NCI-H1694 (cell line): ENCODE data around the gene ELK1.

Source experiments
- DNase-seq: peaks from one replicate; lab custom pipeline; 2025; lab: John Stamatoyannopoulos, UW

Gene ELK1

DNA sequence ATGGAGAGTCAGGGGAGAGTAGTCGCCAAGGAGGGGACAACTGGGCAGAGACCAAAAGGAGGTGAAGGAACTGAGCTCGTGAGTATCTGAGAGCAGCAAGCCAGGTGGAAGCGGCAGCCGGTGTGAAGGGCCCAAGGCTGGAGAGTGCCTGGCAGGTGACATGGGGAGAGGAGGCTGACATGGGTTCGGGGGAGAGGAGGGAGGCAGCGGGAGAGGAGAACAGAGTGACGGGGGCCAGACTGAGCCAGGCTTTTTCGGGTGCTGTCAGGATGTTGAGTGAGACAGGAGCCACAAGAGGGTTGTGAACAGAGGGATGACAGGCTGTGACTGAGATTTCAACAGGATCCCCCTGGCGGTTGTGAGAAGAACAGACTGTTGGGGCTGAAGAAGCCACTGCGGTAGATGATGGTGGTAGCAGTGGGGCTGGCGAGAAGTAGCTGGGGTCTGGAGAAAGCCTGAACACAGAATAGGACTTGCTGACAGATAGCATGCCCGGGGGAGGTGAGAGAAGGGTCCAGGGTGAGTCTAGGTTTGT lies 5.7 kb downstream of the ELK1 start:
- DNase-seq, result peak; percentile 35

GRCh38 chrX:47643926-47644325 lies 6.4 kb downstream of the ELK1 start:
- no peak for DNase-seq

DNA sequence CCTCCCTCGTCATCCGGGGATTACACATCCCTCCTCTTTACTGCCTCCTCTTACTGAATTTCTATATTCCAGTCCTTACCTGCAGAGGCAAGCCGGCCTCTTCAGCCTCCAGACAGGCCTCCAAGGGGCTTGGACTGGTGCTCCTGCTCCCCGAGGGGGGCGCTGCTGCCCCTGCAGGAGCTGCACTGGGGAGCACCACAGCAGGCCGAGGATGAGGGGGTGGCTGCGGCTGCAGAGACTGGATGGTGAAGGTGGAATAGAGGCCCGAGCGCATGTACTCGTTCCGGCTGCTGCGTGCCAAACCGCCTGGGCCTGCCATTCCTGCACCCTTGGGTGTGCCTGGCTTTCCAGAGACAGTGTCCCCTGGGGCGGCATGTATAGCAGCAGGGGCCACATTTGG lies 11.5 kb downstream of the ELK1 start:
- DNase-seq, result no peak

DNA sequence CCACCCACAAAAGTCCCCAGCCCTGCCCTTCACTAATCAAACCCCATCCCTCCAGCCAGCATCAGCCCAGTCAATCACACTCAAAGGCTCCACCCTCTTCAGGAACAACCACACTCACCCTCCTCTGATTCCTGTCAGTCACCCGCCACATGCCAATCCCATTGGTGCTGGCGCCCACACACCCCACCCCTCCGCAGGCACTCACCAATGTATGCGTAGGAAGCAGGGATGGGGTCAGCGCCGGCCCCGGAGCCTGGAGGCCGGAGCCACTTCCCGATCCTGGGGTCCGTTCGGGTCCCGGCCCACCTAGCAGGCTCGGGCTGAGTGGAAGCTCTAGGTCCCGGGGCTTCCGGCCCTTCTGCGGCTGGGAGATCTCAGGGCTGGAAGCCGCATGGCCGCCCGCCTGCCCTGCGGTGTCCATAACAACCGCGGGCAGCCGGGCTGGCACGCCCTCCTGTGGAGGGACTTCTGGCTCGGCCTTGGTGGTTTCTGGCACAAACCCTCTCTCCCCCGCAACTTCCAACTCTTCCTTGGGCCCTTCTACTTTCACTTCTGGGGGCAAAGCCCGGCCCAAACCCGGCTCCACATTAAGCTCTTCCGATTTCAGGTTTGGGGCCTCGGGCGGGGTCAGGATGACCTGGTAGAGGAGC lies 12.7 kb downstream of the ELK1 start:
- DNase-seq, result no peak

DNA sequence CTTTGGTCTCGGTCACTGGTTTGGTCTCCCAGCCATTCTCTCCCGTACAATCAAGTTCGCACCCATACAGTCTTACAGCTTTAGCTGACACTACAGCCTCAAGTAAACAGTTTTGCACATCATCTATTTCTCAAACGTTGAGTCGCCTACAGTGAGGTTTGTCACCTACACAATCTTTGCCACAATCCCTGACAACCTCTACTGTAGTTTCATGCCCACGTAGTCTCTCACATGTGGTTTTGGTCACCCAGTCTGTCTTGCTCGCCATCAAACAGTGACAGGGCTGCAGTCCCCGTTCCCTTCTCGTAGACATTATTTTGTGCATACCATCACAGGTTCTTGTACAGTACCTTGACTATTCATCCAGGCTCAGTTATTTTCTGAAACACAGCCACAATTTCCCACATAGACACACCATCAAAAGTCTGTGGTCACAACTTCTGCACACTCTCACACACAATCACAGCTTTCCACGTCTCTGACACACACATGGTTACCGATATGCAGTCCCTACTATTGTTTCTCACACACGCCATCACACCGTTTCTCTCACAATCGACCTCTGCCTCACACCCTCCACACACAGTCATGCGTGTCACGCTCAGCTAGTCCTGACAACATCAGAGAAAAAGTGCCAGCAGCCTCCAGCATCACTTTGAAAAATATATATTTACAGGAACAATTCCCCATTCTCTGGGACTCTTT lies 15.3 kb downstream of the ELK1 start:
- DNase-seq, result no peak

DNA sequence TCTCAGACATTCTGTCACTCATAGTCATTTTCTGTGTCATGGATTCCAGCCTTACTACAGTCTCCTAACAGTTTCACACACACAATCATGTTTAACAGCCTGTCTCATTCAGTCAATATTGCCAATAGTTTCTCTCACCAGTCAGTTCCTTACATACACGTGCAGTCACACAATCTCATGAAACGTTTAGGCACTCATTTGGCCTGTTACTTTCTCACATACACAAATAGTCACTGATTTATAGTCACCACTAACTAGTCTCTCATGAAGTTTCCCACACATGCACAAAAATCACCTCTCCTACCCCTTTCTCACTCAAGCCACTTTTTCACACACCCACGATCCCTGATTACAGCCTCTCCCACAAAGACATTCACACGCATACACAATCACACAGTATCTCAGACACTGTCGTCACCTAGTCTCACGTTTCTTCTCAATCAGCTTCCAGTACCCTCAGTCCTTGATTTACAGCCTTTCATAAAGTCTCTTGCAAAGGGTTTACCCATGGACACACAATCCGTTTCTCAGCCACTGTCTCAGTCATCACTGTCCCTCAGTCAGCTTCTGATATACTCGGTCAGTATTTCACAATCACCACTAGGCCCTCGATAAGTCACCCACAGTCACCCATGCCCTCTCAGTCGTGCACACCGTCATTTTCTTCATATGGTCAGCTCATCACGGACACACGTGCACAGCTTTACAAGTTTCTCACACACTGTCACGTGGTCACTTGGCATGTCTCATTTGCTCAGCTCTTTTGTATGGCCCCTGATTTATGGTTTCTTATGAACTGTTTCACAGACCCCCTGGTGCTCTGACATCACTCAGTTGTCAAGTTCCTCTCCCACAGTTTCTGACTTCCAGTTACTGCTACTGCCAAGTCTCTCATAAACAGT lies 16.4 kb downstream of the ELK1 start:
- DNase-seq, result no peak

GRCh38 chrX:47632666-47633065 lies 17.7 kb downstream of the ELK1 start:
- DNase-seq, result no peak

- no peak for DNase-seq
Observed at GRCh38 chrX:47631676-47632075, 18.7 kb downstream of the ELK1 start.

DNA sequence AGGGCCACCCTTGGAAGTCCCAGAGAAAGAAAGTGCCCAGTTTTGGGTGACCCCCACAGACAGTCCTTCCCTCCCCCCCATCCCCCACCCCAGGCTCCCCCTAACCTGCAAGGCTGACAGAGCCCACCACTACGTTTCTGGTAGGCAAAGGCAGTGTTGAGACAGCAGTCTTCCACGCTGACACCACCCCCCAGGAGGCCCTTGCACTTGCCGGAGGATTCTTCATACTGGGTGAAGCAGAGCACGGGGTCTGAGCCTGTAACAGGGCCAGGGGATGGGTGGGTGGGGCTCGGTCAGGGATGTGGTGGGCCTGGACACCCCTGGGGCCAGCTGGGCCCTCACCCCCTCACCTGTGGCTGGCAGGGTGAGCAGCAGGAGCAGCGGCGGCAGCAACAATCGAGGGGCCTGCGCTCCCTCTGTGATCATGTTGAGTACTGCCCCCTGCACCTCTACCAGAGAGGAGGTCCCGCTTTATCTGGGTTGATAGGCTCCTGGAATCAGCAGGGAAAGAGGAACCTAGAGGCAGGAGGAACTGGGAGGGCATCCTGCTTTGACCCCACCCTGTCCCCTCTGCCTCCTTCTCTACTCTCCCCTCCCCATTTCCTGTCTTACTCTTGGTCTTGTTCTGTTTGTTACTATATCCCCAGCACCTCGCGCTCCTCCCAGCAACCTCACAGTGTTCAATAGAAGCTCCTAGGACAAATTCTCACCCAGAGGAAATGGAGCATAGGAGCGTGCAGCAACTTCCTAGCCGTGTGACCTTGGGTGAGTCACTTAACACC lies 20.8 kb downstream of the ELK1 start, which contains the start of gene CFP:
TSS of gene CFP (minus strand) at position 512 of the 782 bp plus-strand sequence. CDS start at position 426, 86 bp downstream.
- no peak for DNase-seq

GRCh38 chrX:47628982-47629381 lies 21.4 kb downstream of the ELK1 start:
- no peak for DNase-seq

- no peak for DNase-seq
Observed at GRCh38 chrX:47625365-47625764, 25.0 kb downstream of the ELK1 start.

- peak; percentile 80 for DNase-seq
Observed at GRCh38 chrX:47623540-47624027, 26.8 kb downstream of the ELK1 start.

DNA sequence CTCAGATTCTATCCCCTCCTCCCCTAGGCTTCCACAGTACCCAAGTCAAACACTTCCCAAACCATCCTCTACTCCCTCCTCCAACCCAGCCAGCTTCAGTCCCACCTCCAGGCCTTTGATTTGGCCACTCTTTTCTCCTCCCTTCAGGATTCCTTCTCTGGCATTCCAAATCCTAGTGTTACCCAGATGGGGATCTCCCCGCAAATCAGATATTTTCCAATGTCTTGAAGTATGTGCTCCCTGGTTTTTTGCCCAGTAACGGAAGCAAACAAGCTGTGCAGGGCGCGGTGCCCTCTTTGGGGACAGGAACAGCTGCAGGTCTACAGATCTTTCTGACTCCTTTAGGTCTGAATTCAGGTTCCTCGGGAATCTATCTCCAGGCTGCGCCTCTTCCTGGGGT lies 28.5 kb downstream of the ELK1 start:
- DNase-seq, result no peak

GRCh38 chrX:47620303-47620685 lies 30.1 kb downstream of the ELK1 start:
- DNase-seq, result no peak

DNA sequence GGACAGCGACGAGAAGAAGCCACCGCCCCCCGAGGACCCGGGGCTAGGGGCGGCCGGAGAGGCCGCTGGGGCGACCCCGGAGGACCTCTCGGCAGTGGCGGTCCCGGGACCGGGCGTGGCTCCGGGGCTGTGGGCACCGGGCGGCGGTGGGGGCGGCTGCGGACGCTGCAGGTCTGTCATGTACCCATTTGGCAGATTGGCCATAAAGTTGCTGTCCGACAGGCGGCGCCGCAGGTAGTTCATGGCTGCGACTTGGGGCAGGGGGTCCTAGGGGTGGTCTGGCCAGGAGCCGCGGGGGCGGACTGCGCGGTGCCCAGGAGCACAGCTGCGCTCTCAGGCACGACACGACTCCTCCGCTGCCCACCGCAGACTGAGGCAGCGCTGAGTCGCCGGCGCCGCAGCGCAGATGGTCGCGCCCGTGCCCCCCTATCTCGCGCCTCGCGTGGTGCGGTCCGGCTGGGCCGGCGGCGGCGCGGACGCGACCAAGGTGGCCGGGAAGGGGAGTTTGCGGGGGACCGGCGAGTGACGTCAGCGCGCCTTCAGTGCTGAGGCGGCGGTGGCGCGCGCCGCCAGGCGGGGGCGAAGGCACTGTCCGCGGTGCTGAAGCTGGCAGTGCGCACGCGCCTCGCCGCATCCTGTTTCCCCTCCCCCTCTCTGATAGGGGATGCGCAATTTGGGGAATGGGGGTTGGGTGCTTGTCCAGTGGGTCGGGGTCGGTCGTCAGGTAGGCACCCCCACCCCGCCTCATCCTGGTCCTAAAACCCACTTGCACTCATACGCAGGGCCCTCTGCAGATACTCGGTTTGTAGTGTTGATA lies 30.7 kb downstream of the ELK1 start, which contains the start of gene SYN1:
TSS of gene SYN1 (minus strand) at position 372 of the 817 bp plus-strand sequence. CDS start at position 243, 129 bp downstream.
- DNase-seq, result peak; percentile 42

GRCh38 chrX:47618923-47619485 lies 31.4 kb downstream of the ELK1 start:
- no peak for DNase-seq

DNA sequence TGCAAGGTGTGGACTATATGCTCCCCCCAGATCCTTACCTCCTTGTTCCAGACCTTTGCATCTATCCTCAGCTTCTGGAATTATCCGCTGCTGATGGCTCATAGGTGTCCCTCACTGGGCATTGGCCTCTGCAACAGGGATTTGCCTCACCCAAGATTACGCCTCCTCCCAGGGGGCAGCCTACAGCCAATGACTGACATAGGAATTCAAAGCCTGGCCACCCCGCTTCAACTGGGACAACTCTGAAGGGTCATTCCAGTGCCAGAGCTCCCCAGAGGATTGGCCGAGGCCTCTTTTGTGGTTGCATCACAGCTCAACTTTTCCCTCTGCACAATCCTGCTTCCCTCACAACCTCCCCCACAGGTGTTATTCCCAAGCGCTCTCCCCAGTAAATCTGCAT lies 35.7 kb downstream of the ELK1 start:
- no peak for DNase-seq

GRCh38 chrX:47613082-47613481 lies 37.3 kb downstream of the ELK1 start:
- no peak for DNase-seq

DNA sequence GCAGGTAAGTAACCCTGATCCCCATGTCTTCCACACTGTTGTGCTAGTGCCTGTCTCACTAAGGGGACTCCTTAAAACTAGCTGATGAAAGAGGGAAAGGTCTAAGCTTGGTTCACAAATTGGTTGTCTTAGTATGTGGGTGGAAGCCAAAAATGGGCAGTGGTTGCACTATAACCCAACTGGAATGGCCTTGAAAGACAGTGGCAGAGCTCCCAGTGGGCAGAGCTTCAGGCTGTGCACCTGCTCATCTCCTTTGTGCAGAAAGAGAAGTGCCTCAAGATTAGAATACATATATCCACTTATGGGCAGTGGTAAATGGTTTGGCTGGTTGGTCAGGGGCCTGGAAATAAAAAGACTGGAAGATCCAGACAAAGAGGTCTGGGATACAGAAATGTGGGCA lies 37.9 kb downstream of the ELK1 start:
- DNase-seq, result no peak

DNA sequence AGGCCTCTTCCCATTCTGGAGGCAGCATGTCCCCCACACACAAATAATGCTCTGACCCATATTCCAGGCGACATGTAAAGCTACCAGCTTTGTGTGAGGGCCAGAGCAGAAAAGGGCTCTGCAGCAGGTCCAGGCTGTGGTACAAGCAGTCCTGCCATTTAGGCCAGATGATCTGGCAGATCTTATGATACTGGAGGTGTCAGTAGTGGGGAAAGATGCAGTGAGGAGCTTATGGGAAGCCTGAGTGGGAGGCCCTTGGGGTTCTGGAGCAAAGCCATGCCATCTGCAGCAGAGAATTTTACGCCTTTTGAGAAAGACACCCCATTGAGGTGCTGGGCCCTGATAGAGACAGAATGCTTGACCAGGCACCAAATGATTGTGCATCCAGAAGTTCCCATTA lies 38.4 kb downstream of the ELK1 start:
- no peak for DNase-seq
